ENCODE measurements around the gene ARHGEF37.

ARHGEF37 gene

DNA sequence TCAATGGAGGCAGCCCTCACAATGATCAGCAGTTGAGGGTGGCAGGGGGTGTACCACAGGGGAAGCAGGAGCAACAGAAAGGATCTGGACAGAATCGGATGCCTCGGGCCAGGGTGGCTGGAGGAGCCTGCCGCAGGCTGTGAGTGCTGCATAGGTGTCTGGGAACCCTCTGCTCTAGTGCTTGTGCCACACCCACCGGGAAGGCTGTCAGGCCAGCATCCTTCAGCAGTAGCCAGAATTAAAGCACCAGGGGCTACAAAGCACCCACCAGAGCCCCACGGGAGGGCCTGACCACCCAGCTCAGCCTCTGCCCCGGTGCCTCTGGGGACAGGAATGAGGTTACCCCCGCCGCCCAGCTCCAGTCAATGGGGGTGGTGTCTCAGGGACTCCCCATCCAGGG, 49.0 kb downstream of the ARHGEF37 start:
- TF ChIP-seq ZFX (IDR thresholded peaks at IDR 0.05; ENCODE audit: borderline replicate concordance) = no peak
- TF ChIP-seq, protein P1, sequence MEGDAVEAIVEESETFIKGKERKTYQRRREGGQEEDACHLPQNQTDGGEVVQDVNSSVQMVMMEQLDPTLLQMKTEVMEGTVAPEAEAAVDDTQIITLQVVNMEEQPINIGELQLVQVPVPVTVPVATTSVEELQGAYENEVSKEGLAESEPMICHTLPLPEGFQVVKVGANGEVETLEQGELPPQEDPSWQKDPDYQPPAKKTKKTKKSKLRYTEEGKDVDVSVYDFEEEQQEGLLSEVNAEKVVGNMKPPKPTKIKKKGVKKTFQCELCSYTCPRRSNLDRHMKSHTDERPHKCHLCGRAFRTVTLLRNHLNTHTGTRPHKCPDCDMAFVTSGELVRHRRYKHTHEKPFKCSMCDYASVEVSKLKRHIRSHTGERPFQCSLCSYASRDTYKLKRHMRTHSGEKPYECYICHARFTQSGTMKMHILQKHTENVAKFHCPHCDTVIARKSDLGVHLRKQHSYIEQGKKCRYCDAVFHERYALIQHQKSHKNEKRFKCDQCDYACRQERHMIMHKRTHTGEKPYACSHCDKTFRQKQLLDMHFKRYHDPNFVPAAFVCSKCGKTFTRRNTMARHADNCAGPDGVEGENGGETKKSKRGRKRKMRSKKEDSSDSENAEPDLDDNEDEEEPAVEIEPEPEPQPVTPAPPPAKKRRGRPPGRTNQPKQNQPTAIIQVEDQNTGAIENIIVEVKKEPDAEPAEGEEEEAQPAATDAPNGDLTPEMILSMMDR (IDR thresholded peaks at IDR 0.05) = no peak
- H3K27ac ChIP-seq = peak overlapping the region; percentile 31

DNA sequence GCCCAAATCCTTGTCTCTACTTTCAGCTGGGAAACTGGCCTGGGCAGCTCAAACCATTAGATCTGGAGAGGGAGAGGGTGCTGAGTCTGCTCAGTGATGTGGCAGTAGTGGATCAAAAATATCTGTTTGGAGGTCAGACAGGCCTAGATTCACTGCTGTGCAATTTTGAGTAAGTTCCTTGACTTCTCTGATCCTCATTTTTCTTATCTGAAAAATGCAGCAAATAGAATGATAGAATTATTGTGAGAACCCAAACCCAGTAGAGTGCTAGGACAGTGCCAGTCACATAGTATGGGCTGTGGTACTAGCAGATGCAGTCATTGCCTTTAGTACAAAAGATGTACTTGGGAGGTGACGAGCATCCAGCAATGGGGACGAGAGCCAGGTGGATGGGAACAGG, 50.2 kb downstream of the ARHGEF37 start:
- TF ChIP-seq, protein P1 (IDR thresholded peaks at IDR 0.05) = no peak
- peak overlapping the region; percentile 50 for H3K27ac ChIP-seq

DNA sequence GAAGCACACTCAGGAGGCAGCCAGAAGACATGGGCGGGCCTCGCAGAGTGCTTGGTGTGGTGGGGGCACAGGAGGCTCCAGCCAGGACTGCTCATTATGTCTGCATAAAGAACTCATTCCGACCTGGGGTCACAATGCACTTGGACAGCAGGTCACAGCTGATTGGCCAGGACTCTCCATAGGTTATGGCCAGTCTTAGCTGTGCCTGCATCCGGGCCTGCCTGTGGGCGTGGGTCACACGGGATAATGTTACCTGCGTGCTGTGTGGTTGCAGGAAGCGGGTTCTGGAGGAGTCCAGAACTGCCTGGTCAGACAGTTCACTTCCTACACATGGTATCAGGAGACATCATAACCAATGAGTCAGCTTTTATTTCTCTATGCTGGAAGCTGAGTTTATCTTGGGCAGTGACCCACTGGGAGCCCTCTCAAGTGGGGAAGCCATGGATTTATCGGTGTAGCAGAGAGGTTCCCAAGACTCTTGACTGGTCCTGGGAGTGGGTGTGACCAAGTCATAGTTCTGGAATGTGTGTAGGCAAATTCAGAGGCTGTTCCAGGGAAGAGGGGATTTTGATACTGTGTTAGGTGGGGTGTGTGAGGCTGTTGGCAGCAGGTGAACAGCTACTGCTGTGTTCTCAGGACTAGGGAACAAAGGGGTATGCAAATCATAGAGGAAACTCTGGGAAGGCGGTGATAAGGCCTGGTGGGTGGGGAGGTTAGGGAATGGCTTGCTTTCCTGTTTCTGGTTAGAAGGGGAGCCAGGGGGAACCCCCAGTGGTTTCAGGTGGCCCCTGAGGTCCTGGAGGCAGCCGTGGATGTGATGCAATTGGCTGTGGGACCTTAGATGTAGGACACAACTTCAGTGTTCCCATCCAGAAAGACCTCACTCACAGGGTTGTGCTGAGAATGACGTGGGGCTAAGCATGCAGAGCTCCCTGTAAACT, 51.3 kb downstream of the ARHGEF37 start:
- TF ChIP-seq, protein P1 (IDR thresholded peaks at IDR 0.05) = no peak
- no peak for TF ChIP-seq ZFX (IDR thresholded peaks at IDR 0.05; ENCODE audit: borderline replicate concordance)

DNA sequence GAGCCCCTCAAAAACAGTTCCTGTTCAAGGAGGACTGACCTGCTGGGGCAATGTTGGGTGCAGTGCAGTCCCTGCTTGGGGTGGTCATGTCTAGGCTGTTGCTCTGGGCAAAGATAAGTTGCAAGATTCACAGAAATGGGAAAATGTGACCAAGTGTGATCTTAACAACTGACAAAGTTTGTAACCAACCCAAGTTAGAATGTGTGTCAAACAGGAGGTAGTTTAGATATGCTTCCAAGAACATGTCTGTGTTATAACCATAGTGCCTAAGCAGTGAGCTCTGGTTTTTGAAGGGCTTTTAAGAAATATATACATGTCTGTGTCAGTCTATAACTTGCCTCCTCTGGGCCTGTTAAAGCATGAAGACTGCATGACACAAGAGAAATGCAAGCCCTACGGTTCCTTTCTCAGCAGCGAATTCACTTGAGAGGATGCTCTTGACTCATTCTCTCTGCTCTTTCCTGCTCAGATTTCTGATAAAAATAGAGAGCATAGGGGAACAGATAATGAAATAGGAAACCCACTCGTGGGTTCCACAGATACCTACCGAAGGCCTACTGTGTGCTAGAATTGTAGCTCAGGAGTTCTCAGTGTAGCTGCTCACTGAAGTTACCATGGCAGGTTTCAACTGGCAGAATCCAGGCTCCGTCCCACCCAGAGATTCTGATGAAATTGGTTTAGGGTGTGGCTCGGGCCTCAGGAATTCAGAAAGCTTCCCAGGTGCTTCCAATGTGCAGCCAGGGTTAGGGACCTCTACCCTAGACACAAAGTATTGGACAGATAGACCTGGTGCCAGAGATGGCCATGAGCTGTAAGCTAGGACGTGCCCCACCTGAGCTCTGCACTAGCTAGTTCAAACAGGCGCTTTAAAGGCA, 52.4 kb downstream of the ARHGEF37 start:
- no peak for TF ChIP-seq ZFX (IDR thresholded peaks at IDR 0.05; ENCODE audit: borderline replicate concordance)
- TF ChIP-seq, protein P1 (IDR thresholded peaks at IDR 0.05) = no peak
- H3K27ac ChIP-seq = peak overlapping the region; percentile 50

More for the DNA sequence above, 51.3 kb downstream of the ARHGEF37 start:
- peak overlapping the region; percentile 50 for H3K27ac ChIP-seq

DNA sequence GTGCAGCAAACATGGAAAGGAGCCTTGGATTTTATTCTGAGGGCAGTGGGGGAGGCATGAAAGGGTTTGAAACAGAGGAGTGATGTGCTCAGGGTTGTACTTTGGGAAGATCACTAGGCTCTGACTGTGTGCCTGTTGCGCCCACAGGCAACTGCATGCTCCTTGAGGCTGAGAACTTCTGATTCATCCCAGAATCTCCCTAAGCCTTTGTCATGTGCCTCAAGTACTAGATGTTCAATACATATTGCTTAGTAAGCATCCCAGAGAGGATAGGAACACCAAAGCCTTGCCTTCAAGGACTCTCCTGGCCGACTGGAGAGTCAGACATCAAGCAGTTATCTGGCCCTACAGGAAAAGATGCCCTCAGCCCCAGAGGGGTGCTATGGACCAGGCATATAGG, 54.1 kb downstream of the ARHGEF37 start:
- H3K27ac ChIP-seq = peak overlapping the region; percentile 50
- TF ChIP-seq ZFX (IDR thresholded peaks at IDR 0.05; ENCODE audit: borderline replicate concordance) = no peak
- TF ChIP-seq, protein P1 (IDR thresholded peaks at IDR 0.05) = no peak

DNA sequence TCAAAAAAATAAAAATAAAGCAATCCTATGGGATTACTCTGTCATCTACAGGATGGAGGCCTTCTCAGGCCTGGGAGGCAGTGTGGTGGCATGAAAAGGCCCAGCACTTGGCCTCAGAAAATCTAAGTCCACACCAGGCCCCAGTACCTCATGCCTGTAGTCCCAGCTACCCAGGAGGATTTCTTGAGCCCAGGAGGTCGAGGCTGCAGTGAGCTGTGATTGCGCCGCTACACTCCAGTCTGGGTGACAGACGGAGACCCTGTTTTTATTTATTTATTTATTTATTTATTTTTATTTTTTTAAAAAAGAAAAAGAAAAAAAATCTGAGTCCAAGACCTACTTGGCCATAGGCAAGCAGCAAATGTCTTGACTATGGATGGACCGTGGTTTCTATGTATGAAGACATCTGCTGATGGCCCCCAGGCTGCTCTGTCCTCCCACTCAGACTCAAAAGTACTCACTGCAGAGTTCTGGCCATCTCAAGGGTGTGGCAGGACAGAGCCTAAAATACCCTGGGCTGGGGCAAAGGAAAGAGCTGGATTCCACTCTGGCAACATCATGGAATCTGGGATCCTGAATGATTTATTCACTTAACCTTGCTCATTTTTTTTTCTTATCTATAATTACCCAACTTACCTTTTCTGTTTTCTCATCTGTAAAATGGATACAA, 55.0 kb downstream of the ARHGEF37 start:
- TF ChIP-seq ZFX (IDR thresholded peaks at IDR 0.05; ENCODE audit: borderline replicate concordance) = no peak
- peak overlapping the region; percentile 50 for H3K27ac ChIP-seq

DNA sequence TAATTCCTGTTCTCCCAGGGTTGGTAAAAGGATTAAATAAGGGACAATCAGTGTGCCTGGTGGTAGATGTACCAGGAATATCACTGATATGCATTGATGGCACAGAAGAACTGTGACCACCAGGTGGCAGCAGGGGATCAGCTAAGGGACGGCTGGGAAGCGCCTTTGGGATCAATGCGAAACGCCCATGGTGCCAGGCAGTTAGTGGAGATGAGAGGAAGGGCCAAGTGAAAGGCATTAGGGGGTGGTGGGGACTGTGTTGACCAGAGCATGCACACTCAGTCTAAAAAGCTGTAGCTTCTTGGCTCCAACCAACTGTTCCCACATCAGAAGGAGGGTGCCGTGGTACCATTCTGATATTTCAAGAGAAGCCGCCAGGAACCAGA, 55.6 kb downstream of the ARHGEF37 start:
- H3K27ac ChIP-seq = peak overlapping the region; percentile 50; the same call in 1 of the 2 replicates
- no peak for TF ChIP-seq ZFX (IDR thresholded peaks at IDR 0.05; ENCODE audit: borderline replicate concordance)
- TF ChIP-seq, protein P1 (IDR thresholded peaks at IDR 0.05) = peak; percentile 89
